Stimulated activated naive CD4-positive, alpha-beta T cell treated with Interleukin-2 at 50 U/mL for 16 hours (primary cell): ENCODE measurements around the gene GRID1.

Experiments used
- DNase-seq: peaks from one replicate; lab custom pipeline; 2025; lab: John Stamatoyannopoulos, UW

Gene GRID1

GRCh38 chr10:86336341-86336740 lies 30.3 kb downstream of the GRID1 start:
- DNase-seq = no peak

GRCh38 chr10:86335831-86336230 lies 30.8 kb downstream of the GRID1 start:
- DNase-seq = no peak

- DNase-seq = no peak
Measured at GRCh38 chr10:86335257-86335656, 31.3 kb downstream of the GRID1 start.

GRCh38 chr10:86334488-86335085 lies 32.0 kb downstream of the GRID1 start:
- no peak for DNase-seq

GRCh38 chr10:86333826-86334487 lies 32.6 kb downstream of the GRID1 start:
- no peak for DNase-seq

DNA sequence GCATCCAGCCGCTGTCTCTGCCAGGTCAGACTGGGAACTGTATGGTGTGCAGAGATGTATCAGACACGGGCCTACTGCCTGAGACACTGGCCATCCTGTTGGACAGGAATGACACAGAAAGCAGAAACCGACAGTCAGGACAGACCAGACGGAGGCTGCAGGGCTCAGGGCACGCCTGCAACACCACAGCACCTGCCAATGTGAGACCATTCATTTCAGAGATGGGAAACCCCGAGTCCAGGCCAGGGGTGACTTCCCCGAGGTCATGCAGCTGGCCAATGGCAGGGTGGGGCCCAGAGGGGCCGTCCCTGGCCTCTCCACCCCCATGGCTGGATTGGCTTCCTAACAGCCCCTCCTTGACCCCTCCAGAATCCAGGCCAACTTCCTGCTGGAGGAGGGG lies 34.7 kb downstream of the GRID1 start:
- DNase-seq = no peak

DNA sequence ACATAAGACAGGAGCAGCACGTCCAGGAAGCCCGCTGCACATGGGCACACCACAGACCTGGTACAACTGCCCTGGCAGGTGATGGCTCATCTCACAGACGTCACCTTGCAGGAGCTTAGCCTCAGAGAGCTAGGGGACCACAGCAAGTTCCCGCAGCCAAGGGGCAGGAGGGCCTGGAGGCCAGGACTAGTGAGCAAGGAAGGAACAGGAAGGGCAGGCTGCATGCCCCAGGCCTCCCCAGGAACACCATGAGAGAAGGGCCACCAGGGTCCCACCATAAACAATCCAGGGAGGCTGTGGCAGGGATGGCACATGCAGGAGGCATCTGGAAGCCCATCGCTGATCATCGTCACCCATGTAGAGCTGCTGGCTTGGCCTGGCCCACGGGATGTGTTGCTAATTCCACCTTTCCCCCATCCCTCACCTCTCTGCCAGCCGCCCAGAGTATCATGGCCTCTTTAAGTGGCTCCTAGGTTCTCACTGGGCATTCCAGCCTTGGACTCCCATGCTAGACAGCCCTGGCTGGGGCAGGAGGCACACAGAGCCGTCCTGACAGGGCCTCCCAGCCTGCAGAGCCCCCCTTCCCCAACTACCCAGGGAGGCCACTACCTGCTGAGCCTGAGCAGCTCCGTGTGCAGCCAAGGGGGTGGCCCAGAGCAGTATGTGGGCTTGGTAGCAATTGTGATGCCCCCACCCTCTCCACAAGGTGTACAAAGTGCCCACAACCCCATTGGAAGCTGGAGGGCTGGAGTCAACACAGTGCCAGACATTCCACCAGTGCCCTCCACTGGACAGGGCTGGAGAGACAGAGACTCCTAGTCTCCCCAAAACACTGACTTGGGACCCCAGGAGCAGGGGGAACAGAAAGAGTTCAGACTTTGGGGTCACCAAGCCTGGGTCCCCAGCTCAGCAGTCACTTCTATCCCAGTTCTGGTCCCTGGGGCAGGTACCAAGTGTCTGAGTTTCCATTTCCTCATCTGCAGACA lies 35.5 kb downstream of the GRID1 start:
- DNase-seq = no peak

DNA sequence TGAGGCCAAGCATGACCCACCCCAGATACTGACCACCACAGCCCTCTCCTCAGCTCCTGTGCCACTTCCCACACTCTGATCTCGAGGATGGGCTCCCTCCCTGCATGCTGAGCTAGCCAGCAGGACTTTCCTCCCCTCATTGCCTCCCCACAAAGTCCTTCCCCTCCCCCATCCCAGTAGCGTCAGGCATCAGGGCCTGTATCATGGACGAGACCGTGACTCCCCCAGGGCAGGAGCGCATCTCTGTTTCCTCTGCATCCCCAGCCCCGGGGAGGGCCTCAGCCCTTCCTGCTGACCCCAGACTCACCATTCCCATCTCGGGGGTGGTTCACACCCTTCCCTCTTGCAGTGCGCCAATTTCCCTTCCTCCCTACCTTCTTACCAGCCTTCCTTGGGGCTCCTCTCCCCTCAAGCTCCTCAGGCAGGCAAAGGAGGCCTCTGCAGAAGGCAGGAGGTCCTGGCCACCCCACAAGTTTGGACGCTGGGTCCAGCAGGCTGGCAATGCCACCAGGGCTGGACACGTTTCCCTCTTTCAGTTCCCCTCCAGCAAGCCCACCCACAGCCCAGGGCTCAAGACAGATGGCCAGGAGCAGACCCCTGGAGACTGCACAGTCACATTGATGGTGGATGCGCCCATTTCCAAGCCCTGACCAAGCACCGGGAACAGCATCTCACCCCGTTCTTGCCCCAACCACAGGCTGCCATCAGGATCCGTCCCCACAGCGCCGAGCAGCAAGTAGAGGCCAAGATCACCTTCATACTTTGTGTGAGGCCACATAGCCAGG lies 36.5 kb downstream of the GRID1 start:
- no peak for DNase-seq

DNA sequence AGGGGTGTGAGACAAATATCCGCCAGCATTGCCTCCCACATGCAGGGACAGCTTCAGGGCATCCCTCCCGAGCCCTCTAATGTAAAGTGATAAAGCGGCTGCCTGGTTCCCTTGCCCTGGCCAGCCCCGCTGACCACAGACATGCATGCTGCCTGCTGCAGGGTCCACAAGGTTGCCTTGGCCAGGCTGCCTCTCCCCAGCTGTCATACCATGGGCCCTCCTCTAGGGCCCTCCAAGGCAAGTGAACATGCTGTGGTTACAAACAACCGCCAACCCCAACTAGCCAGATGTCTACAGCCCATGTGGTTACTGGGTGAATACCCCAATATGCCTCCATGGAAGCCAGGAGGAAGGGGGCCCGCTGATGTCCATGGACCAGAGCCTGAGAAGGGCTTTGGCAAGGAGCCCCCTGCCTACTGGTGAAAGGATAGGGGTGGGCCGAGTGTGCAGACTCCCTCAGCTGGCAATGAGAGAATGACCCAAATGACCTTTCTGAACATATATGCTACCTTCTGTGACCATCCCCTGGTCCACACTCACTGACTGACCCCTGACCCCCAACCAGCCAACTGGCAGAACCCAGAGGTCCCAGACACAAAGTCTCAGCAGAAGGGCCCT lies 37.4 kb downstream of the GRID1 start:
- no peak for DNase-seq

- DNase-seq = no peak
Measured at GRCh38 chr10:86327954-86328725, 38.5 kb downstream of the GRID1 start.

DNA sequence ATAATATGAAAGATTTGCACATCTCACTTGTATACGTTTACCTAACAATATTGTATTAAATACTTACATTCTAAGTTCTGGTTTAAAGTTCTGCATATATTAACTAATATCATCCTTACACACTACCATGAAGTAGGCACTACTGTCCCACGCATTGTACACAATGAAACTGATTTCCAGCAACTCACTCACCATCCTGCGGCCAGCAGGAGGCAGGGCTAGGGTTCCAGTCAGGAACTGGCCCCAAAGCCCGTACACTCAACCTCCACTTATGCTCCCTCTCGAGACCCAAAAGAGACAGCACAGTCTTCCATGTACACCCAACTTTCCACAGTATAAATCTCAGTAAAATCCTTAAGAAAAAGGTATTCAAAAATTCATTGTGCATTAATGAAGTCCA lies 41.4 kb downstream of the GRID1 start:
- DNase-seq = no peak

GRCh38 chr10:86321568-86321967 lies 45.0 kb downstream of the GRID1 start:
- no peak for DNase-seq

- no peak for DNase-seq
Measured at GRCh38 chr10:86319676-86320075, 46.9 kb downstream of the GRID1 start.

GRCh38 chr10:86317949-86318725 lies 48.5 kb downstream of the GRID1 start:
- DNase-seq = no peak

GRCh38 chr10:86316990-86317389 lies 49.6 kb downstream of the GRID1 start:
- DNase-seq = no peak

DNA sequence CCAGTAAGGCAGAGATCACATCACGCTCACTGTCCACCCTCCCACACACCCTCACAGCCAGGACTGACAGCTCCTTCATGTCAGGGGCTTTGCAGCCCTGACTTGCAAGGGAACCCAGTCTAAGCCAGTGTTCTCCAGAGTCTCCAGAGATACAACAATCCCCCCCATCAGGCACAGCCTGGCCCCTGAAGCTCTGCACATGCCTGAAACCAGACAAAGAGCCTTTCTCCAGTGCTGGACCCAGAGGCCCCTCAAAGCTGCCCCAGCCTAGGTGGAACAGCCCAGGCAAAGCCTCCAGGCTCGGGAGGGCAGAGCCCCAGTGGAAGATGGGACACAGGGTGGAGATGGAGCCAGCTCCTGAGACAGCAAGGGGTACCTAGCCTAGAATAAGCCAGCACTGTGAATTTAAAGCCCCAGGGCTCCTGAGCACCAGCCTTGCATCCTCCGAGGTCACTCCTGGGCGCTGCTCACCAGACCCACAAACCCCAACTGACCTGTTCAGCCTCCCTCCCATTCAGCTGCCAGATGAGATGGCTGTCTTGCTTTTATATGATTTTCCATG lies 50.2 kb downstream of the GRID1 start:
- DNase-seq = no peak

- DNase-seq = no peak
Measured at GRCh38 chr10:86315549-86315942, 51.0 kb downstream of the GRID1 start.

- no peak for DNase-seq
Measured at GRCh38 chr10:86314616-86315548, 51.7 kb downstream of the GRID1 start.

DNA sequence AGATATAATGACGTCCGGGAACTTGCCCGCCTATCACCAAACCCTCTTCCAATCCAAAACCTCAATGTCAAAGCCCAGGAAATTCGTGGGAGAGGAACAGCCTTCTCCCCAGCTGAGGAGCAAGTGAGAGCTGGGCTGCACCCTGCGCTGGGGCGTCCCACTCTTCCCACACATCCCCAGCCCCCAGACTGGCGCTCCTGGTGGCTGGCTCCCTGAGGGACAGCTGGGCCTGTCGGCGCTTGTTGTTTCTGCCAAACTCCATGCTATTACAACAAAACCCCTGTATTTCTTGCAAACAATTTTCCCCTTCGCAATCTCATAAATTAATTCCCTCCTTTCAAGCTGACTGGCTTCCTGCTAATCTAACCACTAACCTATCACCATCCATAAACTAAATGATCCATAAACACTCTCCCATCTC lies 53.0 kb downstream of the GRID1 start:
- no peak for DNase-seq
